Esophagus muscularis mucosa (tissue), 3 donors: Measurements from ENCODE around the gene ERC2.

Experiments
- POLR2A ChIP-seq: fragments of 450-650 bp; IDR thresholded peaks from one replicate; pipeline ENCODE4 v1.6.1; 2017; ENCODE audit warnings: antibody characterized with exemption, moderate library complexity, mild to moderate bottlenecking, low read depth
- POLR2AphosphoS5 ChIP-seq, 2 donors: sonication (generic); formaldehyde crosslinking; IDR thresholded peaks; one replicate each; pipeline ENCODE4 v1.6.1; 2017; ENCODE audit warnings: antibody characterized with exemption in 2 of 2
- TF ChIP-seq, protein P1 (sequence below), 3 experiments: fragments of 200-600 bp in 2 of 3; fragments of 450-650 bp in 1 of 3; sonication (generic) in 2 of 3; IDR thresholded peaks; one replicate each; pipeline ENCODE4 v1.5.1; 2017 to 2019; ENCODE audit warnings: antibody characterized with exemption in 3 of 3, mild to moderate bottlenecking in 2 of 3, moderate library complexity in 1 of 3

- no peak for TF ChIP-seq POLR2A
- TF ChIP-seq, protein P1, sequence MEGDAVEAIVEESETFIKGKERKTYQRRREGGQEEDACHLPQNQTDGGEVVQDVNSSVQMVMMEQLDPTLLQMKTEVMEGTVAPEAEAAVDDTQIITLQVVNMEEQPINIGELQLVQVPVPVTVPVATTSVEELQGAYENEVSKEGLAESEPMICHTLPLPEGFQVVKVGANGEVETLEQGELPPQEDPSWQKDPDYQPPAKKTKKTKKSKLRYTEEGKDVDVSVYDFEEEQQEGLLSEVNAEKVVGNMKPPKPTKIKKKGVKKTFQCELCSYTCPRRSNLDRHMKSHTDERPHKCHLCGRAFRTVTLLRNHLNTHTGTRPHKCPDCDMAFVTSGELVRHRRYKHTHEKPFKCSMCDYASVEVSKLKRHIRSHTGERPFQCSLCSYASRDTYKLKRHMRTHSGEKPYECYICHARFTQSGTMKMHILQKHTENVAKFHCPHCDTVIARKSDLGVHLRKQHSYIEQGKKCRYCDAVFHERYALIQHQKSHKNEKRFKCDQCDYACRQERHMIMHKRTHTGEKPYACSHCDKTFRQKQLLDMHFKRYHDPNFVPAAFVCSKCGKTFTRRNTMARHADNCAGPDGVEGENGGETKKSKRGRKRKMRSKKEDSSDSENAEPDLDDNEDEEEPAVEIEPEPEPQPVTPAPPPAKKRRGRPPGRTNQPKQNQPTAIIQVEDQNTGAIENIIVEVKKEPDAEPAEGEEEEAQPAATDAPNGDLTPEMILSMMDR (IDR thresholded peaks at IDR 0.05): no peak
- no peak for TF ChIP-seq POLR2AphosphoS5 (IDR thresholded peaks at IDR 0.05)
Measured at GRCh38 chr3:55780913-55781312, 687.4 kb downstream of the ERC2 start.
